ENCODE measurements around the gene EFCAB10. TPM values are rescaled to one million over a fixed set of nuclear protein-coding genes. Genes with fewer than 3 reads are reported as not detected.
A peak's percentile ranks its signal among the peaks of the same experiment; 100 is the strongest.
"Not testable (repeated sequence)": the region's sequence is repeated elsewhere in the genome, so short reads cannot be mapped to it uniquely, and the experiment has no call there.

Gene EFCAB10
- total RNA-seq, 1 donor from 2014 or later, result not detected

DNA sequence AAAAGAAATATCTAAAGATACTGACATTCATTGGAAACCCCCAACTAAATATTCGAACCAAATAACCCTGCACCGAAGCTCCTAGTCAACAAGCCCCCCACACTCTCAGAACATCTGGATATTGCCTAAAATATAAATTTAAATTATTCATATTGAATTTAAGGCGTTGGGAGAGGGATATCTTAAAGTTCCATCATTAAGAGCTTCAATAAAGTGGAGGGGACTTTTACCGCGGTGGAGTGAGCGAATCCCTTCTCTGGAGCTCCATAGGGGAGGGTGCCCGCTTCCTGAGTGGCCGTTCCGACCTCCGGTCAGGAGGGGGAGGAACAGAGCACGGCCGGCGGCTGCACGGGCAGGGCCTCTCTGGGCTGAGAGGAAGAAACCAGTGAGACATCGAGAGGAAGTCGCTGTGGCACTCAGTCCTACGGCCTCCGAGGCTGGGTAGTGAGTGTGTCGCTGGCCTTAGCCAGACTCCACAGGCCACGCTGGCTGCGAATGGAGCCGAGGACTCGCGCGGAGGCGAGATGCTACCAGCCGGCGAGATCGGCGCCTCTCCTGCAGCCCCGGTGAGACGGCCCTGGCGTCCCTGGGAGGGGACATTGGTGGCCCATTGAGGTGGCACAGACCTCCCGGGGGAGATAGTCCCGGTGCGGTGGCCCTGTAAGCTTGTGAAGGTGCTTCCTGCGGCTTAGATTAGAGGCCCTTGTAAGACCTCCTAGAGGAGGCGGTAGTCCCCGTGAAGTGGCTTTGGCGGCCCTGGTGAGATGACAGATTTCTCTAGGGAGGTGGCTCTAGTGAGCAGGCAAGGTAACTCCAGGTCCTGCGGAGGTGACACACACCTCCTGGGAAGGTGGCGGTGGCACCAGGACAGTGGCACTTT, 49.3 kb downstream of the EFCAB10 start, which contains the start of gene RINT1:
TSS of gene RINT1 (plus strand) at position 410 of the 880 bp plus-strand sequence. CDS start at position 525, 115 bp downstream.
- DNase-seq (ENCODE audit: low read depth in 2 of 2), result peak; percentile 87 to 94

DNA sequence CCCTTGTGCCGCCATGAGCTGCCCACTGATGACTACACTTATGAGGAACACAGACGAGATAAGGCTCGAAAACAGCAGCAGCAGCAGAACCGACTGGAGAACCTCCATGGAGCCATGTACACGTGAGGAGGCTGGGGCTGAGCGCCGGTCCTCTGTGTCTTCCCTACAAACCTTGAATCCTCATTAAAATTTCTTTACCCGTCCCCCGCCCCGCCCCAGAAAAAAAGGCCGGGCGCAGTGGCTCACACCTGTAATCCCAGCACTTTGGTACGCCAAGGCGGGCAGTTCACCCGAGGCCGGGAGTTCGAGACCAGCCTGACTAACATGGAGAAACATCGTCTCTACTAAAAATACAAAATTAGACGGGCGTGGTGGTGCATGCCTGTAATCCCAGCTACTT, 50.7 kb downstream of the EFCAB10 start:
- DNase-seq (ENCODE audit: low read depth in 2 of 2), result no peak

DNA sequence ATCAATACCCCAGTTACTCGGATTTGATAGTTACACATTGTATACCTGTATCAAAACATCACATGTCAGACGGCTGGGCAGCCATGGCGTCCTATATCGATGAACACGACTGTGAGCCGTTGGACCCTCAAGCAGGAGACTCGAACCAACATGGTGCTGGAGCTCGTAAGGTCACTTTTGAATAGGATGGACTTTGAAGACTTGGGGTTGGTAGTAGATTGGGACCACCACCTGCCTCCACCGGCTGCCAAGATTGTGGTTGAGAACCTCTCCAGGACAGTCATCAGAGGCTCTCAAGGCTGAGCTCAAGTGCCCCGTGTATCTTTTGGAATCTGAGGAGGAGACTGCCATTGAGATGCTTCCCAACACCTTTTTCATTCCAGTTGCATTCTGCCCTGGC, 51.2 kb downstream of the EFCAB10 start:
- no peak for DNase-seq (ENCODE audit: low read depth in 2 of 2)

DNA sequence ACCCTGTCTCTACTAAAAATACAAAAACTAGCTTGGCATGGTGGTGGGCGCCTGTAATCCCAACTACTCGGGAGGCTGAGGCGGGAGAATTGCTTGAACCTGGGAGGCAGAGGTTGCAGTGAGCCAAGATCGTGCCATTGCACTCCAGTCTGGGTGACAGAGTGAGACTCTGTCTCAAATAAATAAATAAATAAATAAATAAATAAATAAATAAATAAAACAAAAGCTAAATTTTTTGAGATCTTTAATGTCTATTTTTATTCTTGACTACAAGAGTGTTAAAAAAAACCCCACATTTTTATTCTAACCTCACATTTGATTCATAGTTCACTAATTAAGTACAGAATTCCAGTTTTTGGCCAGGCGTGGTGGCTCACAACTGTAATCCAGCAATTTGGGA, 53.6 kb downstream of the EFCAB10 start:
- not testable (repeated sequence) for DNase-seq (ENCODE audit: low read depth in 2 of 2)

DNA sequence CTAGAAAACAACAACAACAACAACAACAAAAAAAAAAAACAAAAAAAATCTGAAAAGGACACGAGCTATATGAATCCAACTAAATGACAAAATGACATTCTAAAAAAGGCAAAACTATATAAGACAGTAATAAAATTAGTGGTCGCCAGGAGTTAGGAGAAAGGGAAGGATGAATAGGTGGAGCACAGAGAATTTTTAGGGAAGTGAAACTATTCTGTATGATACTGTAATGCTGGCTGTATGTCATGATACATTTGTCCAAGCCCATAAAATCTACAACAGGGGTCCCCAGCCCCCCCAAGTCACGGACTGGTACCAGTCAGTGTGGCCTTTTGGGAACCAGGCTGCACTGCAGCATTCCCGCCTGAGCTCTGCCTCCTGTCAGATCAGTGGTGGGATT, 56.5 kb downstream of the EFCAB10 start:
- no peak for DNase-seq (ENCODE audit: low read depth in 2 of 2)

DNA sequence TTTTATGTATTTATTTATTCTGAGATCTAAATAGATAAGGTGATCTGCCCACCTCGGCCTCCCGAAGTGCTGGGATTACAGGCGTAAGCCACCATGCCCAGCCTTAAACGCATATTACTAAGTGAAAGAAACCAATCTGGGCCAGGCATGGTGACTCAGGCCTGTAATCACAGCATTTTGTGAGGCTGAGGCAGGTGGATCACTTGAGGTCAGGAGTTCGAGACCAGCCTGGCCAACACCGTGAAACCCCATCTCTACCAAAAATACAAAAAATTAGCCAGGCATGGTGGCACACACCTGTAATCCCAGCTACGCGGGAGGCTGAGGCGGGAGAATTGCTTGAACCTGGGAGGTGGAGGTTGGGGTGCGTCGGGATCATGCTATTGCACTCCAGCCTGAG, 56.9 kb downstream of the EFCAB10 start:
- not testable (repeated sequence) for DNase-seq (ENCODE audit: low read depth in 2 of 2)

DNA sequence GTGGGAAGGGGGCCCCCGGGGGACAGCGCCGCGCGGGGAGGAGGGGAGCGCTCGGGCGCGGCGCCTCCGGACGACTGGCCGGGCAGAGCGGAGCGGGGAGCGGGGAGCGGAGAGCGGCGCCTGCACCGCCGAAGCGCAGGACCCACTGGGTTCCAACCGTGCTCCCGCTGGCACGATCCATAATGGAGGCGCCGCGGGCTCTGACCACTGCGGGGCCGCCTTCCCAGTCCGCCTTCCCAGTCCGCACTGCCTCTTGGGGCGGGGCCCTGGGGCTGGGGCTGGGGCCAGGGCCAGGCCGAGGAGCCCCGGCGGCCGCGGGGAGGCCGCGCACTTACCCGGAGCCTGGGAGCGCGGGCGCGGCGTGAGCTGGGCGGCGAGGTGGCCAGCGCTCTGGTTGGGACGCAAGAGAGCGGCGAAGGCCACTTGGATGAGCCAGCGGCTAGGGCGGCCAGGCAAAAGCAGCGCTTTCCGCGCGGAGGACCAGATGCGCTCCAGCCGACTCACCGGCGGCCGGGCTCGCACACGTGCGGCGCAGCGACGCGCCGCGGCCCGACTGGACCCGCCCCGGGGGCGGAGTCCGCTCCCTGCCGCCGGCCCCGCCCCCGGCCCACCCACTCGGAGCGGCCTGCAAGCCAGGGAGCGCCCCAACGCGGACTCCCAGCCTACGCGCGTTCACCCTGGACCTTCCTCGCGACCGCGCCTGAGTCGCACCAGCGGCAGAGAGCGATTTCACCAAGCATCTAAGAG, 59.4 kb downstream of the EFCAB10 start, which contains the start of gene PUS7:
TSS of gene PUS7 (minus strand) at position 555 of the 747 bp plus-strand sequence. CDS start 13,759 bp downstream, outside the sequence.
- DNase-seq (ENCODE audit: low read depth in 2 of 2), result peak; percentile 67 to 91

DNA sequence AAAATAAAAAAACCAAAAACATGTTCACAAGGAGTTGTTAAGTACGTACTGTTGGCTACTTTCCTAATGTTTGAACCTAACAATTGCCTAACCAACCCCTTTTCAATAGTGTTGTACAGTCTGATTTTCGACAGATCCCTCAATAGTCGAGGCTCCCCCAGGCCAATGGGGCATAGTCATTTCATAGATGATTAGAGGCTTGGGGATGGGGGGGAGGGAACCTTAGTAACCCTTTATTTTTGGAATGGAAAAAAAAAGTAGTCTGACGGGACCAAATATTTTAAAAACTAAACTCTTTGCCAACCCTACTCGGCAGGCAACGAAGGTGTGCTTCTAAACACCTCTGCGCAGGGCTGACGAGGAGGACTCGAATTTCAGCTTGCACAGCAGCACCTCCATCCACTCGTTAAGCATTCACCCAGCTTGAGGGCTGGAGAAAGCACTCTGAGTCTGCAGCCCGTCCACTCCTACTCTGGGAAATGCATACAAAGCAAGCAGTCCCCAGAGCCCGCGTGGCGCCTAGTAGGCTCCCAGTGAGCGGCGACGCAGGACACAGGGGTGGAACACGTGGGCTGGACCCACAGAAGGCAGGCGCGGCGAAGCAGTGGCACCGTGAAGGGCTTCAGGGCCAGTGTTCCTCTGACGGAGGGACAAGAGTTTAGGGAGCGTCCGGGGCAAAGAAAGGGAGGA, 60.1 kb downstream of the EFCAB10 start:
- peak in 1 of 2 donors; percentile 77 for DNase-seq (ENCODE audit: low read depth in 2 of 2)

DNA sequence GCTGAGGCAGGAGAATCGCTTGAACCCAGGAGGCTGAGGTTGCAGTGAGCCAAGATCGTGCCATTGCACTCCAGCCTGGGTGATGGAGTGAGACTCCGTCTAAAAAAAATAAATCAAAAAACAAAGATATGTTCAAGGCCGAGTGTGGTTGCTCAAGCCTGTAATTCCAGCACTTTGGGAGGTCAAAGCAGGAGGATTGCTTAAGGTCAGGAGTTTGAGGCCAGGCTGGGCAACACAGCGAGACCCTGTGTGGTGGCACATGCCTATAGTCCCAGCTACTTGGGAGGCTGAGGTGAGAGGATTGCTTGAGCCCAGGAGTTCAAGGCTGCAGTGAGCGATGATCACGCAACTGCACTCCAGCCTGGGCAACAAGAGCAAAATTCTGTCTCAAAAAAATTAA, 60.7 kb downstream of the EFCAB10 start:
- not testable (repeated sequence) for DNase-seq (ENCODE audit: low read depth in 2 of 2)

DNA sequence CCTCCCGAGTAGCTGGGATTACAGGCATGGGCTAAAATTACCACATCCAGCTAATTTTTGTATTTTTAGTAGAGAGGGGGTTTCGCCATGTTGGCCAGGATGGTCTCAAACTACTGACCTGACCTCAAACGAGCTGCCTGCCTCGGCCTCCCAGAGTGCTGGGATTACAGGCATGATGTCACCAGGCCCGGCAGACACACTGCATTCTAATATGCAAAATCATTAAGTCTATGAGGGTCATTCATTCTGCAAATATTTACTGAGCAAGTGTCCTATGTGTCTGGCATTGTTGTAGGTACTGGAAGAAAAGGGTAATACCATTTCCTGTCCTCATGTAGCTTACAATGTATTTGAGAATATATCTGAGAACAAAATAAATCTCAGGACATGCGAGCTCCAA, 61.9 kb downstream of the EFCAB10 start:
- no peak for DNase-seq (ENCODE audit: low read depth in 2 of 2)

DNA sequence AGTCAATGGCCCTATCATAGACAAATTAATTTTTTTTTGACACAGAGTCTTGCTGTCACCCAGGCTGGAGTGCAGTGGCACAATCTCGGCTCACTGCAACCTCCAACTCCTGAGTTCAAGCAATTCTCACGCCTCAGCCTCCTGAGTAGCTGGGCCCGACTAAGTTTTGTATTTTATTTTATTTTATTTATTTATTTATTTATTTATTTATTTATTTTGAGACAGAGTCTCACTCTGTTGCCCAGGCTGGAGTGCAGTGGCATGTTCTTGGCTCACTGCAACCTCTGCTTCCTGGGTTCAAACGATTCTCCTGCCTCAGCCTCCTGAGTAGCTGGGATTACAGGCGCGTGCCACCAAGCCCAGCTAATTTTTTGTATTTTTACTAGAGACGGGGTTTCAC, 65.7 kb downstream of the EFCAB10 start:
- not testable (repeated sequence) for DNase-seq (ENCODE audit: low read depth in 2 of 2)

Other genes starting within 250 kb of the EFCAB10 start
- 51.9 and 68.9 TPM in 2 replicates for gene SRPK2, start 192.6 kb downstream of the EFCAB10 start, total RNA-seq
- gene PUS7, start 59.2 kb downstream of the EFCAB10 start, total RNA-seq, result 17.2 and 19.7 TPM in 2 replicates
- 9.9 and 10.1 TPM in 2 replicates for gene RINT1, start 49.3 kb downstream of the EFCAB10 start, total RNA-seq